NCI-H146 (cell line): ENCODE results near the gene ZFHX3.

Experiments
- DNase-seq: peaks from one replicate; lab custom pipeline; 2025; lab: John Stamatoyannopoulos, UW

ZFHX3 gene

DNA sequence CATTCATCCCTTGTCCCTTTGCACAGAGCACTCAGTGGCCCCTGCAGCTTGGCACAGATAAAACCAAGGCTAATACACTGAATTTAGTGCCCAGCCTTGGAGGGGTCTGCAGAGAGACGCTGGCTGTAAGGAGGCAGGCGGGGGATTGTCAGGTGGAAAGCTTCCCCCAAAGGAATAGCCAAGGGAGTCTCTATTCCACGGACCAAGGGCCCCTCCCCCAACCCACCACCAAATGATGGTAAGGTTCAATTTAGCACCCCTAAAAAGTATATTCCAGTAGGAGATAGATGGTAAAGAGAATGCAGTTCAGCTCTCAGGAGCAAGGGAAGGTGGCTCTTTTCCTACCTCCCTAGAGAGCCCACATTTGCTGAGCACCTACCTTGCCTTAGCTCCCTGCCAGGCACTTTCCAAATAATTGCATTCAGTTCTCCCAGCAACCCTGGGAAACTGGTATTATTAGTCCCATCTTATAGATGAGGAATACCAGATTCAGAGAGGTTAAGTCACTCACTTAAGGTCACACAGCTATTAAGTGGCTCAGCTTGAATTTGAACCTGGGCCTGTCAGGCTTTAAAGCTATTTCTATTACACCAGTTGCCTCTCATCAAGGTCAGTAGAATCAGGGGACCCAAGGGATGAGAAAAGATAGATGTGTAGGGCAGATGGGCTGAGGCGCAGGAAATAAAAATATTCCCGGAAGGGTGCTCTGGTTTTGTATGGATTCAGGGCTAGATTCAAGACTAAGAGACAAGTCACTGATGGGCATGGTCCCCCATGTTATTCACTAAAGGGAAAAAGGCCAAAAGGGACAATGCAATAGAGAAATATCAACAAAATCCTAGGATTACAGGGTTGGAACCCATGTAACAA lies 20.0 kb upstream of the ZFHX3 start:
- DNase-seq: no peak

GRCh38 chr16:73066927-73067670 lies 19.2 kb upstream of the ZFHX3 start:
- no peak for DNase-seq

DNA sequence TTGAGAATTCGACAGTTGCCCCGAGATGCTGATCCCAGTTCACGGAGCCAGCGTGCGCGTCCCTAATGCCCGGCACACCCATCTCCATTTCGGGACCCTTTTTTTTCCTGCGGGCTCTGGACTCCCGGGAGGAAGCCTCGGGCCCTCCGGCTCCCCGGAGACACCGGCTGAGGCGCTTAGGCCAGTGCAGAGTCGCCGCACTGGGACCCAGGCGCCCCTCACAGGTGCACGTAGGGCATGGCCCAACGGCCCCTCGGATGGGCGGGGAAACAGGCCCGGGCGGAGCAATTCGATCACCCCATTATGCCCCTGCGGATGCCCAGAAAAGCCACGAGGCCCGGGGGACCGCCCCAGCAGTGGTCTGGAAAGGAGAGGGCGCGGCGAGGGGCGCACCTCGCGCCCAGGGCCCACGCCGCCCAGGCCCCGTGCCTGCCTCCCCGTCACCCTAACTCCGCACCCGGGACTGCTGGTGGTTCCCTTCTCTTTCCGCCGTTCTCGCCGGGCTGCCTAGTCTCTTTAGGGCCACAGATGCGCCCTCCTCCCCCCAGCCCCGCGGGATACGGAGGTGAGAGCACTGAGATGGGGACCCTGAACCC lies 18.5 kb upstream of the ZFHX3 start:
- DNase-seq: no peak

- no peak for DNase-seq
Measured at GRCh38 chr16:73065632-73066330, 17.9 kb upstream of the ZFHX3 start.

GRCh38 chr16:73064994-73065545 lies 17.1 kb upstream of the ZFHX3 start:
- DNase-seq: no peak

DNA sequence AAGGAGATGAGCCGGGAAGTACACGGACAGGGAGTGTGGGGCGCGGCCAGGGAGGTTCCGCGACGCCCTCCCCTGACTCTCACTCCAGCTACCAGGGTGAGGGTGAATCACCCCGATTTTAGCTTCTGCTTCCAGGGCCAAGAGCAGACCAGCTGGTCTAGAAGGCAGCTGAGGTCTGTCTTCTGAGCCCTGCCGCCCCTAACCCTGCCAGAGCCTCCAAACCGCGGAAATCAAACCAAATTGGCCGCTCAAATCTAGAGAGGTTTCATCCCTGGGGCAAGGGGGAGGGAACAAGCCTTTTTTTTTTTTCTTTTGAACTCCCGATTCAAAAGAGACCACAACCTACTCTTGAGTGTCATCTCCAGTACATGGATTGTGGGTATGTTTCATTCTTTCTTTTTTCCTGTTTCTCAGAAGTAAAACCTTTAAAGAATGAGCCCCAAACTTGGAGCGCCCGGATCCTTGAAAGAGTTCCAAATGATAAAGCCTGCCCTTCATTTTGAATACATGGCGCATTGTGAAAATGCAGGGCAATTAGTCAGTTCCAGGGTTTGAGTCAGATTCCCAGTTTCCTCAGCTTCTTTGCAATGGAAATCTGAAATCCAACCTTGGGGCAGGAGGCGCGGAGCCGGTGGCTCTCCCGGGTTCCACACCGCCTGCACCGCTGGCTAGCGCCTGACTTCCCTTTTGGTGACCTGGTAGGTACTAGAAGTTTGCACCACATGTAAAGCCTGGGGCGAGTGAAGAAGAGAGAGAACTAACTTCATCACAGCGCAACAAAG lies 16.5 kb upstream of the ZFHX3 start:
- DNase-seq: no peak

DNA sequence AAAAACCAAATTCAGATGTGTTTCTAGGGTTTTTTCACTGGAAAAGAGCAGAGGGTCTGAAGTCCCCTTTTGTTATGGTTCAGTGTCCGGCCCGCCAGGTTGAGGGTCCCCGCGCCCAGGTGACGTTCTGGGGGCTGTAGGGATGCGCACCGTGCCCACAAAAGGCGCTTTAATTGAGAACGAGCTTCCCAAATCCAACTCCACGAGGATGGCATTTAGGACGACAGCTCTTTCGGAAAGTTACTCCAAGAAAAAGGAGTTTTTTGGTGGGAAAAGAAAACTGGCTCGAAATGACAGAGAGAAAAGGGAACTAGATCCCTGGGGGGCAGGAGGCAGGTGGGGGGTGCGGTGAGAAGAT lies 15.9 kb upstream of the ZFHX3 start:
- no peak for DNase-seq

DNA sequence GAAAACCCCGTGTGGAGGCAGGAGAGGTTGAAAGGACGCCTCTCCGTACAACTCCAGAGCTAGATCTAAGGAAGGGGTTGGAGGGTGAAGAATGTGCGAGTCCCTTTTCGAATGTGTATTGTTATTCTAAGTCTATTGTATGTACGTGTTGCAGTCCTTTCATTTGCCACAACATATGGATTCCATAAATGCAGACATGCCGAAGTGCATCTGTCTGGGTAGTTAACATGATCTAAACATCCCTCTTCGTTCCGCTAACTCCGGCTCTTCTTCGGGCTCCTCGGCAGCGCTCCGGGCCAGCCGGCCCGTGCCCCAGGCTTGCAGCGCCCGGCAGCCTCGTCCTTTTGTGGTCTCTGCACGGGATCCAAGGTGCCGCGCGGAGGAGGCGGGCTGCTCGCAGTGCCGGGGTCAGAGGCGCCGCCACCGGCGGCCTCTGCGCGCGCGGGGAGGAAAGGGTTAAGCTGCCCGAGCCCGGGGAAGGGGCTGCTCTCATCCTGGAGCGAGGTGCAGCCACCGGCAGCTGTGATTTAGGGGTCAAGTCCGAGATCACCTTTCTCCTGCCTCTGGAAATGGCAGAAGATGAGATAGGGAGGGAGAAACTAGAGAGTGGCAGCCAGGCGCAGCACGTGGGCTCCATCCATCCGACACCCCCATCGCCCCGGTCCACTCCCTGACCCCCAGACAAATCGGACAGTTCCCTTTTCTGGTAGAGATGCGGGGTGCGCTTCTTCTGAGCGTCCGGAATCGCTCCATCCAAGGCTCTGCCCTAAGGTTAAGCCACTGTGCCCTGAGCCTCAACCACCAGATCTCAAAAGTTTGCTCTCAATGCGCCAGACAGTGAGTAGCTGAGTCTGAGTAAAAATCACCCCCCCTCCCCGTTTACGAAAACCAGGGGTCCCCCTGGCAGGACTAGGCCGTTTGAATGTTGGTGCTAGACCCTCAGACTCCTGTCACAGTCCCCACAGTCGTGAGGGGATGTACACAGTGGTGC lies 15.1 kb upstream of the ZFHX3 start:
- no peak for DNase-seq

GRCh38 chr16:73062001-73062616 lies 14.2 kb upstream of the ZFHX3 start:
- DNase-seq: no peak

GRCh38 chr16:73060892-73061490 lies 13.1 kb upstream of the ZFHX3 start:
- no peak for DNase-seq

GRCh38 chr16:73059779-73060615 lies 12.1 kb upstream of the ZFHX3 start:
- no peak for DNase-seq

- DNase-seq: peak; percentile 80
Measured at GRCh38 chr16:73058616-73059409, 10.9 kb upstream of the ZFHX3 start.

DNA sequence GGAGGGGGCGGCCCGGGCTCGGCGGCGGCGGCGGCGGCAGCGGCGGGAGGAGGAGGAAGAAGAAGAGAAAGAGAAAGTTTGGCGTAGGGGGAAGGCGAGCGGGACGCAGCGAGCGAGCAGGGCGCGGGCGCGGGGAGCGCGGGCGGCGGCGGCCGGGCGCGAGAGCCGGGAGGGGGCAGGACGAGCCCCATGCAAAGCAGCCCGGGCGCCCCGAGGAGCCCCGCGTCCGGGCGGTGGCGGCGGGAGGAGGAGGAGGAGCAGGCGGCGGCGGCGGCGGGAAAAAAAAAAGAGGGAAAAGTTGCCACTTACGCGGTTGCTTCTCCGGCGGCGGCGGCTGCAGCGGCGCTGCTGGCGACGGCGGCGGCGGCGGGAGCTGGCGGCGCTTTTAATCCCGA lies 10.3 kb upstream of the ZFHX3 start:
- DNase-seq: peak; percentile 56

GRCh38 chr16:73057291-73058210 lies 9.6 kb upstream of the ZFHX3 start:
- DNase-seq: peak; percentile 28

- DNase-seq: no peak
Measured at GRCh38 chr16:73056921-73057290, 9.0 kb upstream of the ZFHX3 start.

GRCh38 chr16:73056448-73056847 lies 8.5 kb upstream of the ZFHX3 start:
- DNase-seq: no peak
